Large intestine (tissue), 3 donors: ENCODE results near the gene FAIM2. TPM values are rescaled to one million over a fixed set of nuclear protein-coding genes. Genes with fewer than 3 reads are reported as not detected.

Experiments
- DNase-seq, 2 donors: peaks; one replicate each; pipeline versions ENCODE4 v3.0.0 to v3.0.0-alpha.2; 2013
- H3K27ac ChIP-seq: one replicate; pipeline ENCODE4 v1.5.1; 2013; ENCODE audit warnings: low read length
- H3K27me3 ChIP-seq: 2 replicates; pipeline ENCODE4 v1.6.1; 2013; ENCODE audit warnings: low read length; ENCODE audit not compliant: control insufficient read depth, insufficient read depth
- H3K36me3 ChIP-seq: 2 replicates; pipeline ENCODE4 v1.6.1; 2013; ENCODE audit warnings: low read length; ENCODE audit not compliant: control insufficient read depth, insufficient read depth
- H3K4me1 ChIP-seq: one replicate; pipeline ENCODE4 v1.6.1; 2013; ENCODE audit warnings: low read length; ENCODE audit not compliant: control insufficient read depth, insufficient read depth
- H3K4me3 ChIP-seq: one replicate; pipeline ENCODE4 v1.5.1; 2013; ENCODE audit warnings: low read length
- H3K9me3 ChIP-seq: one replicate; pipeline ENCODE4 v1.6.1; 2013; ENCODE audit warnings: mild to moderate bottlenecking, low read depth, low read length, moderate library complexity; ENCODE audit not compliant: control insufficient read depth
- whole genome bisulfite sequencing: methylation state at CpG from one replicate; pipeline ENCODE4 v1.1.5; 2013; ENCODE audit warnings: low lambda C conversion rate; ENCODE audit not compliant: insufficient coverage; 5-methylcytosine and 5-hydroxymethylcytosine counted together
- polyA plus RNA-seq: library from polyadenylated mRNA; unstranded; fragments of 120-200 nt; gene quantifications from one replicate; pipeline ENCODE4 v1.2.1, GENCODE V29; 2013

The FAIM2 gene
- polyA plus RNA-seq, 1 donor = 8.9 TPM

DNA sequence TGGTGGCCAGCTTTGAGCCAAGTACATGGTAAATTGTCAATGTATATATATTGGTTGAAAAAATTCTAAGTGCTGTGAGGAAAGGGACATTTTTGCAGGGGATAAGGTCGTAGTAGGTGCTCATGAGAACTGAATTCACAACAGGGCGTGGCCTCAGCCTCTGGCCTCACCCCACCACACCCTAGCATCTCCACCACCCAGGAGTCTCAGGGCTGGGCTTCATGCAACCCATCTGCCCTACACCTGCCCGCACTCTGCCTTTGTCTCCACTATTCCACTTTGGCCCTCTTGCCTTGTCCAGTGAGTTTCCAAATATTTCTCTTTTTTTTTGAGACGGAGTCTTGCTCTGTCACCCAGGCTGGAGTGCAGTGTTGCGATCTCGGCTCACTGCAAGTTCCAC is 24.8 kb upstream of the FAIM2 start:
- Histone ChIP-seq H3K4me3 (no peak overlapping the region), H3K4me1 (no peaks in the 10 kb centered on the region), H3K9me3 (no peaks in the 10 kb centered on the region), H3K27me3 (peaks cover 10% of the 10 kb centered on the region), H3K36me3 (no peaks in the 10 kb centered on the region), H3K27ac (no peak overlapping the region)
- DNase-seq = no peak
- 50% methylated on average over 1 of the region's 6 CpGs for WGBS

DNA sequence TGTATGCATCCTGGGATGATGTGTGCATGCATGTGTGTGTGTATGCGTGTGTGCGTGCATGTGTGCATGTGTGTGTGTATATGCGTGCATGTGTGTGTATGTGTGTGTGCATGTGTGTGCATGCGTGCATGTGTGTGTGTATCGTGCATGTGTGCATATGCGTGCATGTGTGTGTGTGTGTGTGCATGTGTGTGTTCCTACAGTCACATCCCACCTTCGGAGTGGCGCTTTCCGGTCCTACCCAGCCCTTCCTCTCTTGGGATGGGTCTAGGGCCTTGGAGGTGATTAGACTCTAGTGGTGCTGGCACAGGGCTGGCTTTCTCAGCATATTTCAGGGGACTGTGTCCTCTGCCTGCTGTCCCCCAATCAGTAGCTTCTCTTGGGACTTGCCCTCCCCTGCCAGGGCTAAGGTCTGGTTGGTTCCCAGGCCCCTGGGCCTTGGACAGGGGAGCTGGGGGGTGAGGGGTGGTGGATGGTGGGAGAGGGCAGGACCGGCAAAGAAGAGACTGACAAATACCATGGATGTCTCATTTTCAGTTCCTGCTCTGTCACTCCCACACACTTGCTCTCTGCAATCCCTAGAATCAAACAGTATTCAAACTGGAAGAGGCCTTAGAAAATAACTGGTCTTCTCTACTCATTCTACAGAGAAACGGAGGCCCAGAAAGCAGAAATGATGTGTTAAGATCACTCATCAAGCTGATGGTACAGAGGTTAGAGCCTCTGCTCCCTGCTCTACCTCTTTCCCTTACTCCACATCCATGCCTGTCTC is 21.9 kb upstream of the FAIM2 start:
- no peak overlapping the region for H3K27ac ChIP-seq
- H3K4me3 ChIP-seq = no peak overlapping the region
- H3K4me1 ChIP-seq = no peaks in the 10 kb centered on the region
- no peak for DNase-seq
- no CpG with 5 or more reads among the region's 11 CpGs for WGBS
- no peaks in the 10 kb centered on the region for H3K9me3 ChIP-seq
- no peaks in the 10 kb centered on the region for H3K36me3 ChIP-seq
- peaks cover 7% of the 10 kb centered on the region for H3K27me3 ChIP-seq

DNA sequence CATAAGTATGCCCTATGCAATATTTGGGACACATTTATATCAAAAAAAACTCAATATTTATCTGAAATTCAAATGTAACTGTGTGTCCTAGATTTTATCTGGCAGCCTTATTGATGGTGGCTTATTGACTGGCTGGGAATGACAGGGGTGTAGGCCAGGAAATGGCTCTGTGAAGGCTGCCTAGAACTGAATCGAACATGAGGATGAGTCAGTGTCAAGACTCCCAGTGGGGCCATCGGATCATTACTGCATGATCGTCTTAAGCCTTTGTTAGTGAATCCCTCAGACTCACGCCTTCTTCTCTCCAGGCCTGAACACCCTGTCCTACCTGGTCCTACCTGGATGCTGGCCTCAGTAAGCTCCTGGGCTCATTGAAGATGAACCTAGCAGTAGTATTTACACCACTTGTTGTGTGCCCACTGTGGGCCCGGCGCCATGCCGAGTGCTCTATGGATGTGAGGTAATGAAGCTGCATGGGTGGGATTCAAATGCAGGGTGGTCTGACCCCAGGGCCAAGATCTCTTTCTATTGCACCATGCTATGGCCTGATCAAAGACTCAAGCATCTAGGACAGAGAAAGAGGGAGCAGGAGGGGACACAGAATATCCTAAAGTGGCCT is 21.0 kb upstream of the FAIM2 start:
- no peak for DNase-seq
- Histone ChIP-seq H3K9me3 (no peaks in the 10 kb centered on the region), H3K36me3 (no peaks in the 10 kb centered on the region), H3K4me1 (no peaks in the 10 kb centered on the region), H3K4me3 (no peak overlapping the region), H3K27ac (no peak overlapping the region), H3K27me3 (peaks cover 7% of the 10 kb centered on the region)
- no CpG with 5 or more reads among the region's 7 CpGs for WGBS

DNA sequence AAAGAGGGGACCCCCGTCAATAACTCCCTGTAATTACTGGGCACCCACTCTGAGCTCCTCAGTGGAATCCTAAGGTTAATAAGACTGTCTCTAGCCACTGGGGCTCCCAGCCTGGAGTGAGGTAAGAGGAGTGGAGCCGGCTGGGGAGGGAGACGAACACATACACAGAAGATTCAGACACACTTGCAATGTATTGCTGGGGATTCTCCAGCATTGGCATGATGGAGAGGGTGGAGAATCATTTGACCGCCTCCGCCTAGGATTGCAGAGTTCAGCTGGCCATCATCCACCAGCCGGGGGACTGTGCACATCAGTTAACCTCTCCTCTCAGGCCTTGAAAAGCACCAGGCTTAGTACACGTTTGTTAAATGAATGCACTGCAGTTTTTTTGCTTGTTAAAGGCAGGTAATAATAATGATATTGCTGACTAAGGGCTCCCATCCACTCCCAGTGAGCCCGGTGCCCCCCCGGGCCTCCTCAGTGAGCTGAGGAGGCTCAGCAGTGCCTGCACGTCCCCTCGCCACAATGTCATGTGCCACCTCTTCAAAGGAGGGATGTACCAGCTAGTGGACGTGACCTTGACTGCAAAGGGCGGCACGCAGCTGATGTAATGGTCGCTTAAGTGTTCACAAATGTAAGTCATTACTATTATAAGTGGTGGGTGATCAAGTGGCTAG is 20.3 kb upstream of the FAIM2 start:
- WGBS = 89% methylated on average over 3 of the region's 15 CpGs
- H3K4me1 ChIP-seq = no peaks in the 10 kb centered on the region
- H3K36me3 ChIP-seq = no peaks in the 10 kb centered on the region
- DNase-seq = no peak
- H3K27ac ChIP-seq = no peak overlapping the region
- H3K9me3 ChIP-seq = no peaks in the 10 kb centered on the region
- H3K27me3 ChIP-seq = peaks cover 3% of the 10 kb centered on the region
- H3K4me3 ChIP-seq = no peak overlapping the region

DNA sequence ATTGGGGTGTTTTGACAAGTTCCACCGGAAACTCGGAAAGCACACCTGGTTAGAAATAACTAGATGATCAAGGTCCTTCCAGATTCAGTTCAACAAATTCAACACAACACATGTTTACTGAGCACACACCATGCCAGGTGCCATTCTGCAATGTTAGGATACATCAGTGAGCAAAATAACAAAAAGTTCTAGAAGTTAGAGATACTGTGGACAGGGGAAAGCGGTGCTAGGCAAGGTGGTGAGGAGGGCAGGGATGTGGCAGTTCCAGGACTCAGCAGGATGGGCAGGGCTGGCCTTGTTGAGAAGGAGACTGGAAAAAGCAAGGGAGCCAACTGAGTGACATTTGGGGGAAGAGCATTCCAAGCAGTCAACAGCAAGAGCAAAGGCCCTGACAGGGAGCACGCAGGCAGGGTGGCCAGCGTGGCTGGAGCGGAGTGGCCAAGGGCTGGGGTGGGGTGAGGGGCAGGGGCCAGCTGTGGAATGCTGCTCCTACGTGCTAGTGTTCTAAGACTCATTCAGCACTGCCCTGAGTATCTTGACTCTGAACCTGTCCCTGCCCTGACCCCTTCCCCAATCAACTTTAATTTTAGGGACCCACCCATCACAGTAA is 19.4 kb upstream of the FAIM2 start:
- WGBS = 100% methylated on average over 1 of the region's 7 CpGs
- Histone ChIP-seq H3K9me3 (no peaks in the 10 kb centered on the region), H3K36me3 (no peaks in the 10 kb centered on the region), H3K27me3 (no peaks in the 10 kb centered on the region), H3K27ac (no peak overlapping the region), H3K4me1 (no peaks in the 10 kb centered on the region), H3K4me3 (no peak overlapping the region)
- DNase-seq = no peak

DNA sequence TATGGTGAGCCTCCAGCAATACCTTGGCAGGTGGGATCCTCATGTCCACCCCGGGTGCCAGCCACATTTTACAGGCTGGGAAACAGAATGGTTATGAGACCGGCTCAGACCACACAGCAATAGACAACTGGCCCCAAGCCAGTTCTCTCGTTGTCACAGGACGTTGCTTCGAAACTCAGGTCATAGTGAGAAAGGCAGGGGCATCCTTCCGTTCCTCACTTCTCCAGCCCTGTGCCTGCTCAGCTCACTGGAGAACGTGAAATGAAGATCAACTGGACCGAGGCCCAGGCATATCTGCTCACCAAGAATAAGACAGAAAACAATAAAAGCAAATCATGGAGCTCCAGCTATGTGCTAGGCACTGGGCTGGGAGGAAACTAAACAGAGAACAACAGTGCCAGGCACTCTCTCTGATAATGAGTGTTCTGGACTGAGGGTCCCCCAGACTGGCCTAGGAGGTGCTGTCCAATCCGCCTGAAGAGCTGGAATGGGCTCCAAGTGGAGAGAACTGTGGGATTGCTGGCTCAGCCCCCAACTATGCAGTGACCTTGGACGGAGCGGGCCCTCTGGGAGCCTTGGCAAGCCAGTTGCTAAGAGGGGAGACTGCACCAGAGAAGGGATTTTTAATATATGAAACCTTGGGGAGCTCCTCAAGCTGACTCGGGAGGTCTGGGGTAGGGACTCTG is 18.8 kb upstream of the FAIM2 start:
- no peak for DNase-seq
- Histone ChIP-seq H3K27me3 (peaks cover under 1% of the 10 kb centered on the region), H3K9me3 (no peaks in the 10 kb centered on the region), H3K36me3 (no peaks in the 10 kb centered on the region), H3K27ac (no peak overlapping the region), H3K4me1 (no peaks in the 10 kb centered on the region), H3K4me3 (no peak overlapping the region)
- no CpG with 5 or more reads among the region's 12 CpGs for WGBS

DNA sequence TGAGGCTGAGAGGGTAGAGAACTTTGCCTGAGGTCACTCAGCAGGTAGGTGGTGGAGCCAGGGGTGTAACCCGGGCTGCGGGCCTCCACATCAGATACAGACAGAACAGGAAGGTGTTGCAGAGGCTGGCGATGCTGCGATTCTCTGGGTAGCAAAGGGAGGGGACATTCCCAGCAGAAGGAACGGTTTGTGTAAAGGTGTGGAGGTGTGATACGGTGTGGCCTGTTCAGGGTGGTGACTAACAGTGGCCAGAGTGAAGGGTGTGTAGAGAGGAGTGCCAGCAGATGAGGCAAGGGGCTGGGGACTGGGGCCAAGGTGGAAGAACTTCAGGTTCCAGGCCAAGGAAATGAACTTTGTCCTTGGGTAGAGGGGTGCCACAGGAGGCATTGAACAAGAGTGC is 18.2 kb upstream of the FAIM2 start:
- Histone ChIP-seq H3K4me1 (no peaks in the 10 kb centered on the region), H3K4me3 (no peak overlapping the region), H3K9me3 (no peaks in the 10 kb centered on the region), H3K27ac (no peak overlapping the region), H3K27me3 (peaks cover 4% of the 10 kb centered on the region), H3K36me3 (no peaks in the 10 kb centered on the region)
- WGBS = no CpG with 5 or more reads among the region's 6 CpGs
- DNase-seq = no peak

DNA sequence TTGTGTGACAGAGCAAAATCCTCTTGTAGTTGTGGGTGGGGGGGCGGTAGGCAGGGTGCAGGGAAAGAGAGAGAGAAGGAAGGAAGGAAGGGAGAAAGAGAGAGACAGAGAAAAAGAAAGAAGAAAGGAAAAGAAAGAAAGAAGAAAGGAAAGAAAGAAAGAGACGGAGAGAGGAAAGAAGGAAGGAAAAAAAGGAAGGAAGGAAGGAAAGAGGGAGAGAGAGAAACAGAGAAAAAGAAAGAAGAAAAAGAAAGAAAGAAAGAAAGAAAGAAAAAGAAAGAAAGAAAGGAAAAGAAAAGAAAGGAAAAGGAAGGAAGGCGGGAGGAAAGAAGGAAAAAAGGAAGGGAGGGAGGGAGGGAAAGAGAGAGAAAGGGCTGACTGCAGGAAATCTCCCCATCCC is 17.6 kb upstream of the FAIM2 start:
- peaks cover 4% of the 10 kb centered on the region for H3K27me3 ChIP-seq
- DNase-seq = no peak
- H3K36me3 ChIP-seq = no peaks in the 10 kb centered on the region
- H3K9me3 ChIP-seq = no peaks in the 10 kb centered on the region
- H3K4me3 ChIP-seq = no peak overlapping the region
- no peaks in the 10 kb centered on the region for H3K4me1 ChIP-seq
- H3K27ac ChIP-seq = no peak overlapping the region
- 98% methylated on average over 3 of the region's 3 CpGs for WGBS

DNA sequence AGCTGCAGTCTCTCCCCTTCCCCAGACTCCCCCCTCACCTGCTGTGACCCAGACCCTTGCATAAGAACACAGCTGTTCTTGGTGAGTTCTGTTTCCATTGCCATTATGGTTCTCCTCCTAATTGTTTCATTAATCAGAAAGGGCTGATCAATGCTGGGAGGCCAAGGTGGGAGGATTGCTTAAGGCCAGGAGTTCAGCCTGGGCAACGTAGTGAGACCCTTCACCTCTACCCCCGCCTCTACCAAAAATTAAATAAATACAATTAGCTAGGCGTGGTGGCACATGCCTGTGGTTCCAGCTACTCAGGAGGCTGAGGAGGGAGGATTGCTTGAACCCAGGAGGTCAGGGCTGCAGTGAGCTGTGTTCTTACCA is 17.2 kb upstream of the FAIM2 start:
- H3K27me3 ChIP-seq = peaks cover 6% of the 10 kb centered on the region
- WGBS = no CpG with 5 or more reads among the region's 3 CpGs
- no peak overlapping the region for H3K27ac ChIP-seq
- DNase-seq = no peak
- no peak overlapping the region for H3K4me3 ChIP-seq
- no peaks in the 10 kb centered on the region for H3K36me3 ChIP-seq
- H3K9me3 ChIP-seq = no peaks in the 10 kb centered on the region
- no peaks in the 10 kb centered on the region for H3K4me1 ChIP-seq

DNA sequence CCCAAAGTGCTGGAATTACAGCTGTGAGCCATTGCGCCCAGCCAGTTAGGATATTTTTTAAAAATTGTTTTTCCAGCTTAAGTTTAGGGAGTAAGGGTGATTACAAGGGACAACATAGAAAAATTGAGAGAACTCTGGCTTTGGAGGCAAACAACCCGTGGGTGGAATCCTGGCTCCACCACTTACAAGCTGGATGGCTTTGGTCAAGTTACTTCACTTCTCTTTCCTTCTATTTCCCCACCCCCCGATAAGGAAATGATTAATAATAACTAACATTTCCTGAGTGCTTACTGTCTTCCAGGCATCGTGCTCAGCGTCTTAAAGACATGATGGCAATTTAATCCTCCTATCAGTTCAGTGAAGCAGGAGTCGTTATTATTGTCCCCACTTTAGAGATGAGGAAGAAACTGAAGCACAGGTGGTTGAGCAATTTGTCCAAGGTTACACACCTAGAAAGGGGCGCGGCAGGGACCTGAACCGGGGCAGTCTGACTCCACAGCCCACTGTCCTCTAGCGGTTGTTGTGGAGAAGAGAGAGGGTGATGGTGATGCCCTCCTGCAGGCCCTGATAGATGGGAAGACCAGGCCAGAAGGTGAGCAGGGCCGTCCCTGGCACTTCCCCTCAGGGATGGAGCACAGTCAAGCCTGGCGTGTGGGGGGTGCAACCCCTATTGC is 16.7 kb upstream of the FAIM2 start:
- no peak for DNase-seq
- WGBS = no CpG with 5 or more reads among the region's 12 CpGs
- H3K4me1 ChIP-seq = no peaks in the 10 kb centered on the region
- H3K36me3 ChIP-seq = no peaks in the 10 kb centered on the region
- H3K9me3 ChIP-seq = no peaks in the 10 kb centered on the region
- H3K27ac ChIP-seq = no peak overlapping the region
- peaks cover 6% of the 10 kb centered on the region for H3K27me3 ChIP-seq
- no peak overlapping the region for H3K4me3 ChIP-seq
